GM21360 (cell line): ENCODE results near the gene OSBPL5.
"Not testable (repeated sequence)": the region's sequence is repeated elsewhere in the genome, so short reads cannot be mapped to it uniquely, and the experiment has no call there.

Experiments
- ATAC-seq: cut with Tn5 transposase; IDR thresholded peaks from one replicate; pipeline ENCODE4 v1.9.1; 2021; ENCODE audit warnings: mild to moderate bottlenecking, moderate library complexity; ENCODE audit not compliant: unreplicated experiment

The OSBPL5 gene

DNA sequence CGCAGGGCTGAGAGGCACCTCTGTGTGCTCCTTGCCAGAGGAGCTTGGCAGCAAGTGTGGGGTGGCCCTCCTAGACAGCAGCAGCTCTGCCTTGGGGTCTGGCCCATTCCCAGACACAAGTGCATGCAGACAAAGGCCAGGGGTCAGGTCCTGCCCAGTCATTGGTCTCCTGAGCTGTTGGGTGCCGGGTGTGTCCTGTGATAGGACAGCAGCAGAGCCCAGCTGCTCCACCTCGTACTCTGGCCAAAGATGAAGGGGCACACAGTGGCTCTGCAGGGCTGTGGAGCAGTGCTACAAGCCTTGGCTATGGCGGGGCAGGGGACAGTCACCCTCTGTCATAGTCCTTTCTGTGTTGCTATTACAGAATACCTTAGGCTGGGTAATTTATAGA is 17.3 kb upstream of the OSBPL5 start:
- no peak for ATAC-seq

- no peak for ATAC-seq
Observed at GRCh38 chr11:3181725-3182461, 16.8 kb upstream of the OSBPL5 start.

- ATAC-seq = no peak
Observed at GRCh38 chr11:3180869-3181268, 15.8 kb upstream of the OSBPL5 start.

DNA sequence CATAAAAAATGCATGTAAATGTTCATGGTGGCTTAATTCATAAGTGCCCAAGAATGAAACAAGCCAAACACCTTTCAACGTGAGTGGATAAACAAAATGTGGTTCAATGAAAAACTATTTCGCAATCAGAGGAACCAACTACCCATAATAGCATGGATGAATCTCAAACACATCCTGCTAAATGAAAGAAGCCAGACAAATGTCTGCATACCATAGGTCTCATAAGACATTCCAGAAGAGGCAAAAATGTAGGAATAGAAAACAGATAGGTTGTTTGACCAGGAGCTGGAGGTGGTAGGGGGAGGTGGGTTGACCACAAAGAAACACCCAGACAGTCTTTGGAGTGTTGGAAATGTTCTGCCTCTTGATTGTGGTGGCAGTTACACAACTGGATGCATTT is 13.2 kb upstream of the OSBPL5 start:
- ATAC-seq = no peak

- ATAC-seq = no peak
Observed at GRCh38 chr11:3177931-3178330, 12.8 kb upstream of the OSBPL5 start.

DNA sequence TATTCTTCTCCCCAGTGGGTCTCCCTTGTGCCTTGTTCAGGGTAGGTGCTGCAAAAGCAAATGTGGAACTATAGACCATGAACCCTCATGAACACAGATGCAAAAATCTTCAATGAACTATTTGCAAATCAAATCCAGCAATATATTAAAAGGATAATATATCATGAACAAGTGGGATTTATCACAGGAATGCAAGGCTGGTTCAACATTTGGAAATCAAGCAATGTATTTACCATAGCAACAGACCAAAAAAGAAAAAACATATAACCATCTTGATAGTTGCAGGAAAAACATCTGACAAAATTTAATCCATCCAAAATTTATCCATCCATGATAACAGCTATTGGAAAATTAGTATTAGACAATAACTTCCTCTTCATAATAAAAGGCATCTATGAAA is 11.4 kb upstream of the OSBPL5 start:
- ATAC-seq = no peak

- ATAC-seq = no peak
Observed at GRCh38 chr11:3175194-3175593, 10.1 kb upstream of the OSBPL5 start.

DNA sequence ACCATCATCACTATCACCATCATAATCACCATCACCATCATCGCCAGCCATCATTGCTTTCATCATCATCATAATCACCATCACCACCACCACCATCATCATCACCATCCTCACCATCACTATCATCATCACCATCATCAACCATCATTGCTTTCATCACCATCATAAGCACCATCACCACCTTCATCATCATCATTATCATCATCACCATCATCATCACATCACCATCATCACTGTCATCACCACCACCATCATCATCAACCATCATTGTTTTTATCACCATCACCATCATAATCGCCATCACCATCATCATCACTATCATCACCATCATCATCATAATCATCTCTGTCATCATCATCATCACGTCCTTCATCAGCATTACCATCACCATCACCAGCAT is 9.3 kb upstream of the OSBPL5 start:
- ATAC-seq = no peak

GRCh38 chr11:3173795-3174194 is 8.7 kb upstream of the OSBPL5 start:
- ATAC-seq = no peak

GRCh38 chr11:3171931-3172560 is 6.9 kb upstream of the OSBPL5 start:
- ATAC-seq = no peak

DNA sequence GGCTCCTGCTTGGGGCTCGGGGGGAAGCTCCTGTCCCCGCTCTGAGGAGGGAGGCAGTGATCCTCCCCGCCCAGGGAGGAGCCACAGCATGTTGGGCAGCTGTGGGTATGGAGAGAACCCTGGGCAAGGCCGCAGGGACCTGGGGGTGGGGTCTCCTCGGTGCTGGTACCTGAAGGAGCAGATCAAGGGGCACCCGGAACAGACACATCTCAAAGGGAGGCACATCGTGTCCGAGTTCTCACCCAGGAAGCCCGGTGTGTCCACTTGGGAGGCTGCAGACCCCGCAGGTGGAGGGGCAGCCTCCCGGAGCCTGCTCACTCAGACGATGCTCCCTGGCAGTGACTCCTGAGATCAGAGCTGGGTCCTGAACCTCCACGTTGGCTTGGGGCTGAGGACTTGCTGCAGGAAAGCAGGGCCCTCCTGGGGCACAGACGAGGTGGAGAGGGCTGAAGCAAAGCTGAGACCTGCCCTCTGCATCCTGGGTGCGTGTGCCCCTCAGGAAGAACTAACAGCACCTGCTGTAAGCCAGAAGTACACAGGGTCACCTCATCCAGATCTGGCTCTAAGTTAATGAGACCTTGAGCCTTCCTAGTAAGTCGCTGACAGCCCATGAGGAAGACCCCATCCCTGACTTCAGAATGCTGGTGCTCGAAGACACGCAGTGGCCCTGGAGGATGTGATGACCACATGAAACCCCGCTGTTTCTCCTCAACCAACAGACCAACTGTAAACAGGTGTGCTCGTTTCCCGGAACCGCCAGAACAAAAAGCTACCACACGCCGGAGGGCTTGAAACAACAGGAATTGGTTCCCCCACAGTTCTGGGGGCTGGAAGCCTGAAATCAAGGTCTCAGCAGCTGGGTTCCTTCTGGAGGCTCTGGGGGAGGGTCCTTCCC is 5.9 kb upstream of the OSBPL5 start:
- no peak for ATAC-seq

DNA sequence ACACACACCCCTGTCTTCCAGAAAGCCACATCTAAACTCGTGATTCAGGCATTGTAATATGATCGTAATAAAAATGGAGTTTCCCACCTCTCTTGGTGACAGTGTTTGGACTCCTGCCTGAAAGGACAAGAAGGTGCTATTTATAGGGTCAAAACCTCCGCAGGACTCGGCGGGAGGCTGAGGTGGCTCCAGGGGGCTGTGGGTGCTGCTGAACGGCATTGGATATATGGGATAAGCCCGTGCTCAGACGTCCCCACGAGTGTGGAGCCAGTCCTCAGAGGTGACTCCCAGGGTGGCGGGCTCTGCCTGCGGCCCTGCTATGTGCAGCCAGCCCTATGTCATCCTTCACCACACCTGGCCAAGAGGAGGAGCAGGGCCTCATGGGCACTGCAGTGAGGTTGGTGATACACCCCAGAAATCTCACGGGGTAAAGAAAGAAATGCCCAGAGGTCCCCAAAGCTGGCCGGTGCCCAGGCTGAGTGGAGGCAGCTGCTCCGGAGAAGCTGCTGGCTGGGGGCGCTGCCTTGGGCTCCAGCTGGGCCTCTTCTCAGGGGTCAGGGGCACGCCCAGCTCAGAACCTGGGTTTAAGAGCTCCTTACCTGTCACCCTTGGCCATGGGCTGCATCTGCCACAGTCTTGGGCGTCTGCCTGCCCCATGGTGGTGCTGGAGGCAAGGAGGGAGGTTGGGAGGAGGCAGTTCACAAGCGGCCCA is 5.1 kb upstream of the OSBPL5 start:
- no peak for ATAC-seq

- no peak for ATAC-seq
Observed at GRCh38 chr11:3169255-3170043, 4.3 kb upstream of the OSBPL5 start.

- not testable (repeated sequence) for ATAC-seq
Observed at GRCh38 chr11:3168742-3169254, 3.7 kb upstream of the OSBPL5 start.

GRCh38 chr11:3167143-3168119 is 2.3 kb upstream of the OSBPL5 start:
- ATAC-seq = no peak

DNA sequence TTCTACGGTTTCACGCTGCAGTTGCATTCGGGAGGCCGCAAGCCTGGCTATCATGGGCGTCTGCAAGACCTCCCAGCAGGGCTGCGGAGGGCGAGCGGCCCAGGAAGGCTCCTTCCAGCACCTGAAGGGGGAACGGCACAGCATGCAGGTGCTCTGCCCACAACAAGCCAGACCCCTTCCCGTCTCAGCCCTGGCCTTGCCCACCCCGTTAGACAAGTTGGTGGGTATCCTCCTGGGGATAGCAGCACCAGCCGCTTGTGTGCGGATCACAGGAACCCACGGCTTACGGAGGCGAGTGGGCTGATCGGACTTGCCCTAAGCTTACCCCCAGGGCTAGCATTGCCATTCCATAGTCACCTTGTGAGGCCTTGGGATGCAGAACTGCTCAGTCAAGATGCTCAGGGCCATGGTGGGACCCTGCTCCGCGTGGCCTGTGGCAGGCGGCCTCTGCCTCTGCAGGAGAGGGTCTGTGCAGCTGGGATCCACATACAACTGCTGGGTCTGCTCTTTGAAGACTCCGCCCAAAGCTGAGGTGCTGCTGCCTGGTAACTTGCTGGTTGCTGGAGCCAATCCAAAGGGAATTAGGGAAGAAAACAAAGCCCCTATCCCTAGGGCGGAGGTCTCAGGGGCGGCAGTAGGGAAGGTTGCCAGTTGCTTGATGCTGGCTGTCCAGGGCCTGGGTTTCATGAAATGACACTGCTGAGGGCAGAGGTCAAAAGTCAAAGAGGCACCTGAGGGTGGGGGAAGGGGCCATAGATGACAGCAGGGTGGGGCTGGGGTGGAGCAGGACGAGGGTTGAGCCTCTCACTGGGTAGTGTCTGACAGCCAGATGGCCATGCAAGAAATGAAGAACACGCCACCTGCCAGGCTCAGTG is 1.4 kb upstream of the OSBPL5 start:
- no peak for ATAC-seq

- ATAC-seq = no peak
Observed at GRCh38 chr11:3165916-3166267, 782 bp upstream of the OSBPL5 start.

GRCh38 chr11:3164552-3165151 is 458 bp downstream of the OSBPL5 start:
- no peak for ATAC-seq
